OCI-LY1 (cell line): ENCODE measurements around the gene TOX2.

ENCODE experiments used
- CTCF ChIP-seq: fragments of 200-600 bp; sonication (generic), shearing (Covaris generic); IDR thresholded peaks from 2 replicates; pipeline ENCODE4 v1.5.1; 2017; ENCODE audit warnings: mild to moderate bottlenecking, antibody characterized with exemption, low read length, moderate library complexity, mixed read lengths
- EZH2 ChIP-seq: fragments of 200-600 bp; sonication (generic), shearing (Covaris generic); IDR thresholded peaks from 2 replicates; pipeline ENCODE4 v1.8.0; 2017; ENCODE audit warnings: borderline replicate concordance, mixed run types, mild to moderate bottlenecking, antibody characterized with exemption, low read length, moderate library complexity, mixed read lengths

GRCh38 chr20:43926287-43927050 lies 11.8 kb downstream of the TOX2 start:
- TF ChIP-seq CTCF (no peak), EZH2 (no peak)
